GM19025 (cell line): ENCODE data around the gene AS3MT.
A peak's percentile ranks its signal among the peaks of the same experiment; 100 is the strongest.
"Not testable (repeated sequence)": the region's sequence is repeated elsewhere in the genome, so short reads cannot be mapped to it uniquely, and the experiment has no call there.

ENCODE experiments used
- ATAC-seq: cut with Tn5 transposase; IDR thresholded peaks from one replicate; pipeline ENCODE4 v1.9.1; 2021; ENCODE audit warnings: mild to moderate bottlenecking, low read depth, moderate library complexity; ENCODE audit not compliant: unreplicated experiment

The AS3MT gene

DNA sequence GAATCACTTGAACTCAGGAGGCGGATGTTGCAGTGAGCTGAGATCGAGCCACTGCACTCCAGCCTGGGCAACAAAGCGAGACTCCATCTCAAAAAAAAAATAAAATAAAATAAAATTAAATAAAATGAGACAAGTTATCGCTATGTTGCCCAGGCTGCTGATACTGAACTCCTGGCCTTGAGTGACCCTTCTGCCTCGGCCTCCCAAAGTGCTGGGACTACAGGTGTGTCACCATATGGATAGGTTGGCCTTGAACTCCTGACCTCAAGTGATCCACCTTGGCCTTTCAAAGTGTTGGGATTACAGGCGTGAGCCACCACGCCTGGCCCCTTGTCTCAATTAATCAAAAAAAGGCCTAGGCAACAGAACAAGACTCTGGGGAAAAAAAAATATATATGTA, 16.0 kb upstream of the AS3MT start:
- not testable (repeated sequence) for ATAC-seq

DNA sequence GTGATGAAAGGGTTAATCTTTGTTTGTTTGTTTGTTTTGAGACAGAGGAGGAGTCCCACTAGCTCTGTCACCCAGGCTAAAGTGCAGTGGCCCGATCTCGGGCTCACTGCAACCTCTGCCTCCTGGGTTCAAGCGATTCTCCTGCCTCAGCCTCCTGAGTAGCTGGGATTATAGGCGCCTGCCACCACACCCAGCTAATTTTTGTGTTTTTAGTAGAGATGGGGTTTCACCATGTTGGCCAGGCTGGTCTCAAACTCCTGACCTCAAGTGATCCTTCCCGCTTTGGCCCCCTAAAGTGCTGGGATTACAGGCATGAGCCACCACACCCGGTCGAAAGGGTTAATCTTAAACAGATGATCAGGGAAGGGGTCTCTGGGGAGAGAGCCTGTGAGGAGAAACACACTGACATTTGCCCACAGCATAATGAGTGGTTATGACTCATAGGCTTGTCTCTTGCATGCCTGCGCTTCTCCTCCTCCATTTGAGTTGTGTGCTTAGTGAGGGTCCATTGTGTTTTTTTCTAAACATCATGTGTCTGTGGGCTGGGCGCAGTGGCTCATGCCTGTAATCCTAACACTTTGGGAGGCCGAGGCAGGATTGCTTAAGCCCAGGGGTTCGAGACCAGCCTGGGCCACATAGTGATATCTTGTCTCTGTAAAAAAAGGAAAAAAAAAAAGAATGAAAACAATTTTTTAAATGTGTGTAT, 13.4 kb upstream of the AS3MT start:
- ATAC-seq = not testable (repeated sequence)

GRCh38 chr10:102856758-102857424, 12.4 kb upstream of the AS3MT start:
- ATAC-seq = no peak

GRCh38 chr10:102859911-102860310, 9.4 kb upstream of the AS3MT start:
- ATAC-seq = no peak

DNA sequence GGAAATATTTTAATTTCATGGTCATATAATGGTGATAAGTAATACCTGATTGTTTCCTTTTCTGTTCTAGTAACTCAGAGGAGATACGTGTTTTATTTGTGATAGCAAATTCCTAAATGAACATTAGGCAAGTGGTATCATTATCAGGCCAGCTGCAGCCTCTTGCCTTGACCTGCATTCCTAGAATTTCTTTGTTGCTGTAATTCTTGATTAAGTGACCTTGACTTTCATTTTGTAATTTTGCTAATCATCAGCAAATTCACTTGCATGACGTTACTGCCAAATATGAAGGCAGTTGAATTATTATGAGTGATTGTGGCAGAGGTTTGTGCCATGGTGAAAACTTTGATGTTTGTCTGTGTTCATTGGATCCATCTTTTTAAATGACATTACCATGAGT, 5.6 kb upstream of the AS3MT start:
- no peak for ATAC-seq

- ATAC-seq = no peak
Observed at GRCh38 chr10:102865620-102866019, 3.6 kb upstream of the AS3MT start.

DNA sequence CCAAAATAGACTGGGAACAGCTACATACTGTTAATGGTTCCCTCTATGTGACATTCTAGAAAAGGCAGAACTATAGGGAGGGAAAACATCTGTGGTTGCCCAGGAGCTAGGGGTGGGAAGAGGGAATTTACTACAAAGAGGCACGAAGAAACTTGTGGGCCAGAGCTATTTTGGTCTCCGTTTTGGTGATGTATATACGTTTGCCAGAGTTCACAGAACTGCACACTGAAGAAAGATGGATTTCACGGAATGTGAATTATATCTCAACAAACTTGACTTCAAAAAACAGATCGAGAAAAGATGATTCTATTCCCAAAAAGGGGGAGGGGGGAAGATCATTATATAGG, 386 bp upstream of the AS3MT start:
- ATAC-seq = no peak

DNA sequence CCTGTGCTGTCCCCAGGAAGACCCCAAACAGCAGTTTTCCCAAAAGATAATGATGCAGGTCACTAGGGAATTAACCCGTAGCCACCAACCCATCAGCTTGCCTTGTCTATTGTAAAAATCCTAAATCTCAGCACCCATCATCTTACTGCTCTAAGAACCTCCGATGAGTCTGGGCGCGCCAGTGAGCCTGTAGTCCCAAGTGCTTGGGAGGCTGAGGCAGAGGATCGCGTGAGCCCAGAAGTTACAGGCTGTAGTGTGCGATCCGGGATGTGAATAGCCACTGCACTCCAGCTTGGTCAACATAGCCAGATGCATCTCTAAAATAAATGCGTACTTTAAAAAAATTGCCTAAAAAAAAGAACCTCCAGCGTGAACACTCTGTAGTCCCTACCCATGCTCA, 951 bp downstream of the AS3MT start:
- no peak for ATAC-seq

- no peak for ATAC-seq
Observed at GRCh38 chr10:102872163-102872562, 2.9 kb downstream of the AS3MT start.

DNA sequence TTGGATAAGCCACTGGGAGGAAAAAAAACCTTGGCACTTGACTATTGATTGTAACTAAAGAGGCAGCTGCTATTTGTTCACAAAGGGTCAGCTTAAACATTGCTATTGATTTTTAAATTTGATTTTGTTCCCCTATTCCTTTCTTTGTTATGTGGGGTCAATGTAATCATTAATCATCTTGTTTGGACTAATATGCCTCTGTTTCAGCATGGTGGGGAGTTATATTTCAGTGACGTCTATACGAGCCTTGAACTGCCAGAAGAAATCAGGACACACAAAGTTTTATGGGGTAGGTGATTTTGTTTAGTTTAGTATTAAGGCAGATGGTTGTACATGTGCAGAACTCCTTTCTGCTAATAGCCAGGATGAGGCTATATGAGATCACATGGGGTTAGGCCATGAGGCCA, 7.5 kb downstream of the AS3MT start:
- ATAC-seq = no peak

GRCh38 chr10:102878629-102879028, 9.4 kb downstream of the AS3MT start:
- no peak for ATAC-seq

- ATAC-seq = no peak
Observed at GRCh38 chr10:102880256-102880655, 11.0 kb downstream of the AS3MT start.

DNA sequence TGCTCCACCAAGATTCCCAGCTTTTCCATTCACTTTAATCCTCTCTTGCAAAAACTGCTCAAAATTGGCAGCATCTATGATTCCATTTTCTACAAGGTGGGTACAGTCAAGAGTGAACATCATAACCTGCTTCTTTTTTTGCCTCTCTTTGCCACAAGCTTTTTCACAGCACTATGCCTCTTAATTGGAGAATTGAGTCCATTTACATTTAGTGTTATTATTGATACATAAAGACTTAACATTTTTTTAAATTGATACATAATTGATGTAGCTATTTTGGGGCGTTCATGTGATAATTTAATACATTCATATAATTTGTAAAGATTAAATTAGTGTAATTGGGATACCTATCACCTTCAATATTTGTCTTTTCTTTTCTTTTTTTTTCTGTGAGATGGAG, 18.8 kb downstream of the AS3MT start:
- no peak for ATAC-seq

DNA sequence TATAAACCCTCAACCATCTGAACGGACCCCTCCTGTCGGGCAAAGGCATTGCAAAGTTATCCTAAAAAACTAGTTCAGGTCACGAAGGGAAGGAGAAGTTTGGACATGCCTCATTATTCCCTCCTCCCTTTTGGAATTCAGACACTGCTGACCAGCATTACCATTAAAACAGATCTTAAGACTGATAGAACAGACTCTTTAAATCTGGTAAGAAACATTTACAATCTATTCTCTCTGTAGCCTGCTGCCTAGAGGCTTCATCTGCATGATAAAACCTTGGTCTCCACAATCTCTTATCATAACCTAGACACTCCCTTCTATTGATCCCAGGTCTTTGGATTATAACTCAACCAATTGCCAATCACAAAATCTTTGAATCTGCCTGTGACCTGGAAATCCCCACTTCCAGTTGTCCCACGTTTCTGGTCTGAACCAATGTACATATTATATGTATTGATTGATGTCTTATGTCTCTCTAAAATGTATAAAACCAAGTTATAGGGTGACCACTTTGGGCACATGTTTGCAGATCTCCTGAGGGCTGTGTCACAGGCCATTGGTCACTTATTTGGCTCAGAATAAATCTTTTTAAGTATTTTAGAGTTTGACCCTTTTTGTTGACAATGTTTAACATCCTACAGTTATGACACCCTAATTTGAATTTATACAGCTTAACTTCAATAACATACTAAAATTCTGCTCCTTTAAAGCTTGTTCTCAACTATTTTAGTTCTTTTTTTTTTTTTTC, 25.4 kb downstream of the AS3MT start:
- no peak for ATAC-seq

GRCh38 chr10:102900006-102900405, 30.7 kb downstream of the AS3MT start:
- no peak for ATAC-seq

DNA sequence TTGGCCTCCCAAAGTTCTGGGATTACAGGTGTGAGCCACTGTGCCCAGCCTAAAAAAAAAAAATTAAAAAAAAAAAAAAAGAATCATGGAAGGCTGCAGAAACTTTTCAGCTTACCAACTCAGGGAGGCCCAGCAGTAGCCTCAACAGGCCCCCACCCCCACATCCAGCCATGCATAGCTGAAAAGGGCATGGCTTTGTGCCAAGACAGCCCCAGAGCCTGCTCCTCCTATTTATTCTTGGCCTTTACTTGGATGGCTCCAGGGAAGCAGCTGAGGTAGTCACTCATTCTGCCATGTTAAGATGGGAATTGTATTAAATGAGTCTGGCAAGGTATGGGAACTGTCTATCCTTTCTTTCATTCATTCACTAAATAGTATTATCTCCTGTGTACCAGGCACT, 35.1 kb downstream of the AS3MT start:
- ATAC-seq = no peak

- ATAC-seq = no peak
Observed at GRCh38 chr10:102906507-102906906, 37.2 kb downstream of the AS3MT start.

DNA sequence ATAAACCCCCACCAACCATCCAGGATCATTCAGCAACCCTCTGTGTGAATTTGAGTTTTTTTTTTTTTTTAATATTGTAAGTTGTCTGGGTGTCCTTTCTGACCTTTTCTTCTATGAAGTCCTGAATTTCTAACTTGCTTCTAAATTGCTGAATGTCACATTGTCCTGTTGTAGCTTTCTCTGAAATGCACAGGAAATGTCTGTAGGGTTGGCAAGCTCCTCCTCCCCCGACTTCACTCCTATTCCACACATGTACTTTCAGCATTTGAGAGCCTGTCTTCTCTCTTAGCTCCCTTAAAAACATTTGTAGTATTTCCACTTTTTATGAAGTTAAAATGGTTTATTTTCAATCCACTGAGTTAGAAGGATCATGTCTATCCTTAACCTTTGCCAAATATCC, 45.5 kb downstream of the AS3MT start:
- ATAC-seq = no peak

GRCh38 chr10:102916173-102916572, 46.9 kb downstream of the AS3MT start:
- ATAC-seq = no peak

DNA sequence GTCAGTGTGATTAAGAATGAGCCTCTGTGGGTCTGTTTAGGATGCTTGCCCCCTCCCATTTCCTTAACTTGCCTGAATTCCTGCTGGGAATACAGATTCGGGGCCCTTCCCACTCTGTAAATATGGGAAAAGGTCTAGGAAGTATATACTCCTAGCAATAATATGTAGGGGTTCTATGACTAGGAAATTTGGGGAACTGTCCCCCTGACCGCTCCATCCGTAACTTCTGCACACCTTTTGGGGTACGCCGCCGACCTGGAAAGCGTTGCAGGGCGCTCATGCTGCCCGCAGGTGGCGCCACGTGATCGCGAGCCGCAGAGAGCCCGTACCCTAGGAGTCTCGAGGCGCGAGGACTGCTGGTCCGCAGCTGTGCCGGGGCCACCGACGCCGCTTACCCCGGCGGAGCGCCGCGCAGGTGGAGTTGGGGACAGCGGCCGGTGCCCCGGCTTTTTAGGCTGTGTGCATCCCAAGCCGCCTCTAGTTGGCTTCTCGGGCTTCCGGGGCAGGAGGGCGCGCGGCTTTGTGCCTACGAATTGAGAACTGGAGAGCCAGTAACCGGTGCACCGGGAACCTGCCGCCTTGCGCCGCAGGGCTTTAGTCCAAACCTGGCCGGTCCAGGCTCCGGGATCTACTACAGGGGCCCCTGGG, 48.2 kb downstream of the AS3MT start:
- peak; percentile 24 for ATAC-seq
